ENCODE results near the gene AP3B1. TPM values are rescaled to one million over a fixed set of nuclear protein-coding genes. Genes with fewer than 3 reads are reported as not detected.

Gene AP3B1
- total RNA-seq, 1 donor, result 77.4 TPM

DNA sequence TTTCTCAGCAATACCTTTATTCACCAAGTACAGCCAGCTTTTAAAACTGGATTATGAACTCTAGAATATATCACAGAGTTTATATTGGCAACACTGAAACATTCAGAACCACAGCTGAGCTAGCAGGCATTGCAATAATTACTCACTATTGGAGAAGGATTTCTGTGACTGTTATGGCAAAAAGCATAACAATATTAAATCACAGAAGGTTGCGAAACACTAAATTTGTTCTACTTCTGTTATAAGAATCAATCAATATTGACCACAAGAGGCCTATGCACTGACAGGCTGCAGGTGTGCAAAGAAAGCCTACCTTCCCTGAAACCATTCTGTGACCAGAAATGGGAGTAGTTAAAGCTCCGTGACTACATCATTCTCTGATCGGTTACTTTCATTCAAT, 59.2 kb downstream of the AP3B1 start:
- H3K4me2 ChIP-seq (ENCODE audit: insufficient read depth, low read length), result peak overlapping the region; percentile 72
- H3K79me2 ChIP-seq (ENCODE audit: insufficient read depth, low read length), result peaks cover 45% of the 10 kb centered on the region

DNA sequence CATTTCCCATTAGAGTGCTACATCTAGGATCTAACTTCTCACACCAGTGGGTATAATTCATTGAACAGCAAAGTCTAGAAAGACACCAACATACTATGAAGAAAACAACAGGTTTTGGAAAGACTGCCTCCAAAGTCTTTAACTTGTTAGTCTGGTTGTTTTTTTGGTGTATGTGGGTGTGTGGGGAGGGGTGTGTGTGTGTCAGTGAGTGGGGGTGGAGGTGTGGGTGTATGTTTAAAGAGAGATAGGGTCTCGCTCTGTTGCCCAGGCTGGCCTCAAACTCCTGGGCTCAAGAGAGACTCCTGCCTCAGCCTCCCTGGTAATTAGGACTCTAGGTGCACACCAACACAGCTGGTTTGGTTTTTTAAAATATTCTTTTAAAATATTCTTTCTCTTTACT, 59.7 kb downstream of the AP3B1 start:
- no peak overlapping the region for H3K4me3 ChIP-seq (ENCODE audit: insufficient read depth, low read length)
- no peak overlapping the region for H3K27ac ChIP-seq (ENCODE audit: low read depth, low read length)
- peaks cover 45% of the 10 kb centered on the region for H3K79me2 ChIP-seq (ENCODE audit: insufficient read depth, low read length)
- H4K20me1 ChIP-seq (ENCODE audit: insufficient read depth, low read length), result peaks cover 16% of the 10 kb centered on the region
- H3K4me2 ChIP-seq (ENCODE audit: insufficient read depth, low read length), result peak overlapping the region; percentile 72
- no peak overlapping the region for H2AFZ ChIP-seq (ENCODE audit: low read length)
- DNase-seq (ENCODE audit: insufficient read length, low spot score, missing footprints), result peak; percentile 6
- TF ChIP-seq, protein P1, sequence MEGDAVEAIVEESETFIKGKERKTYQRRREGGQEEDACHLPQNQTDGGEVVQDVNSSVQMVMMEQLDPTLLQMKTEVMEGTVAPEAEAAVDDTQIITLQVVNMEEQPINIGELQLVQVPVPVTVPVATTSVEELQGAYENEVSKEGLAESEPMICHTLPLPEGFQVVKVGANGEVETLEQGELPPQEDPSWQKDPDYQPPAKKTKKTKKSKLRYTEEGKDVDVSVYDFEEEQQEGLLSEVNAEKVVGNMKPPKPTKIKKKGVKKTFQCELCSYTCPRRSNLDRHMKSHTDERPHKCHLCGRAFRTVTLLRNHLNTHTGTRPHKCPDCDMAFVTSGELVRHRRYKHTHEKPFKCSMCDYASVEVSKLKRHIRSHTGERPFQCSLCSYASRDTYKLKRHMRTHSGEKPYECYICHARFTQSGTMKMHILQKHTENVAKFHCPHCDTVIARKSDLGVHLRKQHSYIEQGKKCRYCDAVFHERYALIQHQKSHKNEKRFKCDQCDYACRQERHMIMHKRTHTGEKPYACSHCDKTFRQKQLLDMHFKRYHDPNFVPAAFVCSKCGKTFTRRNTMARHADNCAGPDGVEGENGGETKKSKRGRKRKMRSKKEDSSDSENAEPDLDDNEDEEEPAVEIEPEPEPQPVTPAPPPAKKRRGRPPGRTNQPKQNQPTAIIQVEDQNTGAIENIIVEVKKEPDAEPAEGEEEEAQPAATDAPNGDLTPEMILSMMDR (IDR thresholded peaks at IDR 0.05; ENCODE audit: extremely low read depth, low read depth, low read length), result no peak
- H3K4me1 ChIP-seq (ENCODE audit: insufficient read depth, low read length), result peaks cover 13% of the 10 kb centered on the region
- H3K36me3 ChIP-seq (ENCODE audit: insufficient read depth, low read length), result no peaks in the 10 kb centered on the region
- H3K27me3 ChIP-seq (ENCODE audit: insufficient read depth, low read length), result no peaks in the 10 kb centered on the region
- H3K9me3 ChIP-seq (ENCODE audit: low read depth, low read length), result no peaks in the 10 kb centered on the region

More for the DNA sequence above, 59.2 kb downstream of the AP3B1 start:
- Histone ChIP-seq H3K4me1 (ENCODE audit: insufficient read depth, low read length) (peaks cover 13% of the 10 kb centered on the region), H3K9me3 (ENCODE audit: low read depth, low read length) (no peaks in the 10 kb centered on the region), H3K36me3 (ENCODE audit: insufficient read depth, low read length) (no peaks in the 10 kb centered on the region), H3K4me3 (ENCODE audit: insufficient read depth, low read length) (peak overlapping the region; percentile 32), H4K20me1 (ENCODE audit: insufficient read depth, low read length) (peaks cover 15% of the 10 kb centered on the region), H3K27me3 (ENCODE audit: insufficient read depth, low read length) (no peaks in the 10 kb centered on the region), H2AFZ (ENCODE audit: low read length) (no peak overlapping the region), H3K27ac (ENCODE audit: low read depth, low read length) (peak overlapping the region; percentile 64)
- peak; percentile 52 for DNase-seq (ENCODE audit: insufficient read length, low spot score, missing footprints)
- TF ChIP-seq, protein P1 (IDR thresholded peaks at IDR 0.05; ENCODE audit: extremely low read depth, low read depth, low read length), result no peak

DNA sequence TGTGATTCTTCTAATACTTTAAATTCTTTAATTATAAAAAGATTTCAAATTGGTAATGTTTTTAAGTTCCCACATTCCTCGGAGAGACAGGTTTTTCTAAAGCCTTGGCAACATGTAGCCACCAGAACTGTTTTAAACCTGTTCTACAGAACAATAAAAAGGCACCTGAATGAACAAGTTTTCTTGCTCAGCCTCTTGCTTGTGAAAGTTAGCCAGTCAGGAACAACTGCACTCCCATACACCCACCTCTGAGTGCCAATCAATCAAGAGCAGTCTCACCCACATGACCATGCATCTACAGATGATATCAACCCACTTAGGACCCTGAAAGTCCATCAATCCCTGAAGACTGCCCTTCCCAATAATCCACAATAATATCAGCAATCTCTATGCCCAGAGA, 62.3 kb downstream of the AP3B1 start:
- no peaks in the 10 kb centered on the region for H3K36me3 ChIP-seq (ENCODE audit: insufficient read depth, low read length)
- H3K4me3 ChIP-seq (ENCODE audit: insufficient read depth, low read length), result no peak overlapping the region
- DNase-seq (ENCODE audit: insufficient read length, low spot score, missing footprints), result no peak
- TF ChIP-seq, protein P1 (IDR thresholded peaks at IDR 0.05; ENCODE audit: extremely low read depth, low read depth, low read length), result no peak
- no peaks in the 10 kb centered on the region for H3K9me3 ChIP-seq (ENCODE audit: low read depth, low read length)
- no peaks in the 10 kb centered on the region for H3K27me3 ChIP-seq (ENCODE audit: insufficient read depth, low read length)
- H4K20me1 ChIP-seq (ENCODE audit: insufficient read depth, low read length), result peaks cover 18% of the 10 kb centered on the region
- H3K4me2 ChIP-seq (ENCODE audit: insufficient read depth, low read length), result no peak overlapping the region
- H3K27ac ChIP-seq (ENCODE audit: low read depth, low read length), result no peak overlapping the region
- peaks cover 13% of the 10 kb centered on the region for H3K4me1 ChIP-seq (ENCODE audit: insufficient read depth, low read length)
- peaks cover 53% of the 10 kb centered on the region for H3K79me2 ChIP-seq (ENCODE audit: insufficient read depth, low read length)
- H2AFZ ChIP-seq (ENCODE audit: low read length), result no peak overlapping the region

DNA sequence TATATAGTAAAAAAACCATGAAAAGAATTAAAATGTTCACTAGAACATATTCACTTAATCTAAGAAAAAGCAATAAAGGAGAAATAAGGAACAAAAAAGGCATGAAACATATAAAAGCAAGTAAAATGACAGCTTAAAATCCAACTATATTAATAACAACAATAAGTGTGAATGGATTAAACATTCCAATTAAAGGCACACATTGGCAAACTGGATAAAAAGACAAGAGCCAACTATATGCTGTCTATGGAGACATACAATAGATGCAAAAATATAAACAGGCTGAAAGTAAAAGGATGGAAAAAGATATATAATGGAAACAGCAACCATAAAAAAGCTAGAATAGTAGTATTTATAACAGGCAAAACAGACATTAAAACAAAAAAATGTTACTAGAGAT, 70.1 kb downstream of the AP3B1 start:
- no peaks in the 10 kb centered on the region for H3K27me3 ChIP-seq (ENCODE audit: insufficient read depth, low read length)
- DNase-seq (ENCODE audit: insufficient read length, low spot score, missing footprints), result no peak
- peaks cover 9% of the 10 kb centered on the region for H3K36me3 ChIP-seq (ENCODE audit: insufficient read depth, low read length)
- H3K27ac ChIP-seq (ENCODE audit: low read depth, low read length), result no peak overlapping the region
- TF ChIP-seq, protein P1 (IDR thresholded peaks at IDR 0.05; ENCODE audit: extremely low read depth, low read depth, low read length), result no peak
- H4K20me1 ChIP-seq (ENCODE audit: insufficient read depth, low read length), result no peaks in the 10 kb centered on the region
- H3K4me1 ChIP-seq (ENCODE audit: insufficient read depth, low read length), result no peaks in the 10 kb centered on the region
- no peaks in the 10 kb centered on the region for H3K9me3 ChIP-seq (ENCODE audit: low read depth, low read length)
- H3K79me2 ChIP-seq (ENCODE audit: insufficient read depth, low read length), result peaks cover 13% of the 10 kb centered on the region
- no peak overlapping the region for H3K4me2 ChIP-seq (ENCODE audit: insufficient read depth, low read length)
- H2AFZ ChIP-seq (ENCODE audit: low read length), result no peak overlapping the region
- no peak overlapping the region for H3K4me3 ChIP-seq (ENCODE audit: insufficient read depth, low read length)

Data from osteoblast (primary cell).